Body of pancreas (tissue), 4 donors: ENCODE results near the gene WWOX.

Experiments used
- CTCF ChIP-seq, 7 experiments: fragments of 450-650 bp in 4 of 7; fragments of 200-600 bp in 3 of 7; sonication (generic) in 3 of 7; IDR thresholded peaks; one replicate each; pipeline ENCODE4 v1.5.1; 2016 to 2019; ENCODE audit warnings: antibody characterized with exemption in 7 of 7
- POLR2A ChIP-seq, 3 donors: fragments of 450-650 bp; IDR thresholded peaks; one replicate each; pipeline ENCODE4 v1.6.1; 2016; ENCODE audit warnings: antibody characterized with exemption in 3 of 3, mild to moderate bottlenecking in 2 of 3

GRCh38 chr16:78298986-78299385 is 199.5 kb downstream of the WWOX start:
- no peak for TF ChIP-seq CTCF (IDR thresholded peaks at IDR 0.05)
- TF ChIP-seq POLR2A (IDR thresholded peaks at IDR 0.05): no peak
